MG63 (cell line): ENCODE measurements around the gene CDC42EP5. TPM values are rescaled to one million over a fixed set of nuclear protein-coding genes. Genes with fewer than 3 reads are reported as not detected.

Source experiments
- DNase-seq: peaks from one replicate; pipeline ENCODE4 v3.0.0-alpha.2; 2020
- H3K27me3 ChIP-seq: fragments of 250-450 bp; sonication (Bioruptor Pico); 2 replicates; pipeline ENCODE4 v1.5.1; 2020; ENCODE audit warnings: mild to moderate bottlenecking, moderate library complexity
- H3K36me3 ChIP-seq: fragments of 250-450 bp; sonication (Bioruptor Pico); 2 replicates; pipeline ENCODE4 v1.5.1; 2020; ENCODE audit warnings: mild to moderate bottlenecking, moderate library complexity
- H3K4me3 ChIP-seq: fragments of 250-450 bp; sonication (Bioruptor Pico); 2 replicates; pipeline ENCODE4 v1.5.1; 2020; ENCODE audit warnings: mild to moderate bottlenecking, moderate library complexity
- H3K9me3 ChIP-seq: fragments of 250-450 bp; sonication (Bioruptor Pico); 2 replicates; pipeline ENCODE4 v1.5.1; 2020; ENCODE audit warnings: mild to moderate bottlenecking, moderate library complexity
- total RNA-seq: library from RNA; depleted of rRNA; stranded (reverse); fragments of >200 nt; shearing (Covaris generic); gene quantifications from 2 replicates; pipeline ENCODE4 v1.2.3, GENCODE V29; 2014; ENCODE audit warnings: low replicate concordance; rRNA removed

CDC42EP5 gene
- total RNA-seq, 1 experiment from 2014 or later: 4.1 TPM

DNA sequence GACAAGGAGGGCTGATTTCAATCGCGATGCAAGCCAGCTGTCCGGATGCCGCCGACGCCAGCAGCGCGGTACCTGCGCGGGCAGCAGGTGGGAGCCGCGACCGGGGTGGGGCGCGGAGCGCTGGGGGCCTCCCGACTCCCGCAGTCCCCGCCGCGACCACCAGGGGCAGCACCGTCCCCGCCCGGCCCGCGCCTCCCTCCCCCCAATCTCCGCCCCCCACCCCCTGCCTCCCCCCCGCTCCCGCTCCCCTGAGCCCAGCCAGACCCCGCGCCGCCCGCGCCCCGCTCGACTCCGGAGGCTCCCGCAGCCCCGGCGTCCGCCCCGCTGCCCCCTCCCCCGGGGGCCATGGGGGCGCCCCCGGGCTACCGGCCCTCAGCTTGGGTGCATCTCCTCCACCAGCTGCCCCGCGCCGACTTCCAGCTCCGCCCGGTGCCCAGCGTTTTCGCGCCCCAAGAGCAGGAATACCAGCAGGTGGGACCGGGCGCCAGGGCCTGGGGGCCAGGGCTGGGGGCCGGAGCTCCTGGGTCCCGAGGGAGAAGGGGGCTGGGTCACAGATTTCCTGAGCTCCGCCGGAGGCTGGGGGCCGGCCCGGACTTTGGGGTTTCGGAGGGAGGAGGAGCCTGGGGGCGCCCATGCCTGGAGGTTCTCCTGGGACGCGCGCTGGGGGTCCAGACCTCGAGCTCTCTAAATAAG, 57.7 kb downstream of the CDC42EP5 start, which contains the start of gene TTYH1:
Gene TTYH1 (plus strand): TSS at position 257 of the 693 bp plus-strand sequence. CDS start 89 bp downstream, at position 346.
- Histone ChIP-seq H3K27me3 (peaks cover 39% of the 10 kb centered on the region), H3K36me3 (no peaks in the 10 kb centered on the region), H3K4me3 (no peak within 1 kb of the TSS), H3K9me3 (no peaks in the 10 kb centered on the region)
- DNase-seq: no peak

Other genes starting within 250 kb of the CDC42EP5 start
- gene LILRA6, start 230.5 kb downstream of the CDC42EP5 start, total RNA-seq: not detected in 2 replicates
- not detected in 2 replicates for gene LILRB5, start 216.0 kb downstream of the CDC42EP5 start, total RNA-seq
- gene LILRB2, start 192.2 kb downstream of the CDC42EP5 start, total RNA-seq: not detected in 2 replicates
- not detected in 2 replicates for gene LILRA5, start 160.1 kb downstream of the CDC42EP5 start, total RNA-seq
- gene LILRA4, start 134.1 kb downstream of the CDC42EP5 start, total RNA-seq: not detected in 2 replicates
- not detected in 2 replicates for gene LAIR1, start 108.4 kb downstream of the CDC42EP5 start, total RNA-seq
- gene TTYH1, start 57.8 kb downstream of the CDC42EP5 start, total RNA-seq: not detected in 2 replicates
- gene LENG8, start 24.1 kb downstream of the CDC42EP5 start, total RNA-seq: 5.2 and 6.6 TPM in 2 replicates
- gene LENG9, start 9.5 kb downstream of the CDC42EP5 start, total RNA-seq: 8.6 and 12.4 TPM in 2 replicates
- not detected in 2 replicates for gene LAIR2, start 29.5 kb upstream of the CDC42EP5 start, total RNA-seq
- not detected in 2 replicates for gene LILRA2, start 100.5 kb upstream of the CDC42EP5 start, total RNA-seq
- not detected in 2 replicates for gene LILRA1, start 120.3 kb upstream of the CDC42EP5 start, total RNA-seq
- gene LILRB1, start 157.2 kb upstream of the CDC42EP5 start, total RNA-seq: not detected in 2 replicates
- gene LILRB4, start 189.7 kb upstream of the CDC42EP5 start, total RNA-seq: not detected in 2 replicates